BJ (cell line): Measurements from ENCODE around the gene IPO11. TPM values are rescaled to one million over a fixed set of nuclear protein-coding genes. Genes with fewer than 3 reads are reported as not detected.

ENCODE experiments used
- CTCF ChIA-PET: fragments of 350-600 bp; formaldehyde crosslinking; extraction: SDS; loops from one replicate; lab custom pipeline; 2021; ENCODE audit warnings: antibody characterized with exemption, inconsistent platforms; lab: Yijun Ruan, JAX
- POLR2A ChIA-PET: fragments of 300-600 bp; sonication (Branson Sonifier 250); formaldehyde crosslinking; extraction: SDS; loops from one replicate; lab custom pipeline; 2021; ENCODE audit warnings: antibody characterized with exemption; lab: Charles Lee
- DNase-seq: peaks from one replicate; pipeline ENCODE4 v3.0.0-alpha.2; 2011; ENCODE audit warnings: low read depth
- H3K27me3 ChIP-seq: 2 replicates; pipeline ENCODE4 v1.6.0; 2011; ENCODE audit warnings: low read length; ENCODE audit not compliant: control insufficient read depth, insufficient read depth
- H3K36me3 ChIP-seq: 2 replicates; pipeline ENCODE4 v1.5.1; 2011; ENCODE audit warnings: low read length; ENCODE audit not compliant: control insufficient read depth, insufficient read depth
- H3K4me3 ChIP-seq: 2 replicates; pipeline ENCODE4 v1.5.1; 2011; ENCODE audit warnings: low read depth, mild to moderate bottlenecking, control low read depth, low read length
- polyA plus RNA-seq: library from polyadenylated mRNA; depleted of rRNA; stranded (reverse); fragments of >200 nt; gene quantifications from 2 replicates; pipeline ENCODE4 v1.2.3, GENCODE V29; 2011
- TF ChIP-seq, protein P1 (sequence below): IDR thresholded peaks from 2 replicates; pipeline ENCODE4 v1.5.1; 2011; ENCODE audit warnings: low read depth, mild to moderate bottlenecking, control low read depth, inconsistent platforms, low read length, moderate library complexity; ENCODE audit not compliant: insufficient read depth

IPO11 gene
- polyA plus RNA-seq, 1 experiment, result 25.7 TPM

DNA sequence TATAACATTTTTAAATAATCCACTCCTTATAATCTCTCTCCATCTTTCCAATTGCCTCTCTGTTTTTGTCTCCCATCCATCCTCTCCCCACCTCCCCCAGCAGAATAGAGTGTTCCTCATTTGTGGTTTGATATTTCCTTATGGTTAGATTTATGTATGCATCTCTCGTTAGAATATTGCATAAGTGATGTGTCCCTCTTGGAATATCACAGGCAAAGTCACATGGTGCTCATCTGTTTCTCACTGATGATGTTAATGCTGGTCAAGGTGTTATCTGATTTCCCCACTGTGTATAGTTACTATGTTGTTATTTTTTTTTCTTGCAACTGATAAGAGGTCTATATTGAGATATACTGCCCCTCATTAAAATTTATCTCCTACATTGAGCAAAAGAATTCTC lies 162.9 kb downstream of the IPO11 start:
- DNase-seq, result no peak
- Histone ChIP-seq H3K27me3 (no peaks in the 10 kb centered on the region), H3K4me3 (no peak overlapping the region), H3K36me3 (no peaks in the 10 kb centered on the region; the same call in 1 of the 2 replicates)
- ChIA-PET CTCF (no interaction called here), POLR2A (no interaction called here)
- TF ChIP-seq, protein P1, sequence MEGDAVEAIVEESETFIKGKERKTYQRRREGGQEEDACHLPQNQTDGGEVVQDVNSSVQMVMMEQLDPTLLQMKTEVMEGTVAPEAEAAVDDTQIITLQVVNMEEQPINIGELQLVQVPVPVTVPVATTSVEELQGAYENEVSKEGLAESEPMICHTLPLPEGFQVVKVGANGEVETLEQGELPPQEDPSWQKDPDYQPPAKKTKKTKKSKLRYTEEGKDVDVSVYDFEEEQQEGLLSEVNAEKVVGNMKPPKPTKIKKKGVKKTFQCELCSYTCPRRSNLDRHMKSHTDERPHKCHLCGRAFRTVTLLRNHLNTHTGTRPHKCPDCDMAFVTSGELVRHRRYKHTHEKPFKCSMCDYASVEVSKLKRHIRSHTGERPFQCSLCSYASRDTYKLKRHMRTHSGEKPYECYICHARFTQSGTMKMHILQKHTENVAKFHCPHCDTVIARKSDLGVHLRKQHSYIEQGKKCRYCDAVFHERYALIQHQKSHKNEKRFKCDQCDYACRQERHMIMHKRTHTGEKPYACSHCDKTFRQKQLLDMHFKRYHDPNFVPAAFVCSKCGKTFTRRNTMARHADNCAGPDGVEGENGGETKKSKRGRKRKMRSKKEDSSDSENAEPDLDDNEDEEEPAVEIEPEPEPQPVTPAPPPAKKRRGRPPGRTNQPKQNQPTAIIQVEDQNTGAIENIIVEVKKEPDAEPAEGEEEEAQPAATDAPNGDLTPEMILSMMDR, result no peak

DNA sequence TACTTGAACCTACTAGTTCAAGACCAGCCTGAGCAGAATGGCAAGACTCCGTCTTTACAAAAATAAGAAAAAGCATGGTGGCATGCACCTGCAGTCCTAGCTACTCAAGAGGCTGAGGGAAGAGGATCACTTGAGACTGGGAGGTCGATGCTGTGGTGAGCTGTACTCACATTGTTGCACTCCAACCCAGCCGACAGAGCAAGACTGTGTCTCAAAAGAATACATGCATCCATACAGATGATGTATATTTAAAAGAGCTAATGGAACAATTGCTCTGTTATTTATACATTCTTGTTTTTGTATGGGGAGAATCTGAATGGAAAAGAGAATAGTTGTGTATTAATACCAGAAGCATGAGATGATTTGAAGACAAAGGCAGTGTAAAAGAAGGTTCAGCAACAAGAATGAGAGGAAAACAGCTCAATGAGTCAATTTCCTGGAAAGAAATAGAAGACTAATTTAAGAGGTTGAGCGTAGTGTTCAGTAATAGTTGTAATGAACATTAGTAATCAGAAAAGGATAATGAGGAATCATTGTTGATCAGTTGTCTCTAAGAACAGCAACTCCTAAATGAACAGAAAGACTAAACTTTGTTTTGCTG lies 164.1 kb downstream of the IPO11 start:
- TF ChIP-seq, protein P1, result no peak
- no peaks in the 10 kb centered on the region for H3K27me3 ChIP-seq
- no peak overlapping the region for H3K4me3 ChIP-seq
- no peak for DNase-seq
- ChIA-PET CTCF (no interaction called here), POLR2A (no interaction called here)
- H3K36me3 ChIP-seq, result no peaks in the 10 kb centered on the region; the same call in 1 of the 2 replicates

DNA sequence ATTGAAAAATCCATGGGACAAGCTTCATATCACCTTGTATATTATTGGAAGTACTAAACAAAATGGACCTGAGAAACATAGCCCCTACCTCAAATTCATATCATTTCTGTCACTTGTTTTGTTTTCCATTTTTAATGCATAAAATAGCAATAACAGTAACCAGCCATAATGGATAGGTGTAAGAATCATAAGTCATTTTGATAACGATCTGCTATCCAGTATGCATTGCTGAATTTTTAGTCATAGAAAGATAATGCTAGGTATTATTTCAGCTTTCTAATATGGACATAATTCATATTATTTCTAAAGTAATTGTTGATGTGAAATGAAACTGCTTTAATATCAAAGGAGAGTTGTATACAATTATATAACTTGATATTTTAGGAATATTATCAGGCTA lies 164.9 kb downstream of the IPO11 start:
- H3K36me3 ChIP-seq, result no peaks in the 10 kb centered on the region; the same call in 1 of the 2 replicates
- TF ChIP-seq, protein P1, result no peak
- POLR2A ChIA-PET, result interaction anchor here (0.6 kb wide), 1 partner anchor 919 kb away, joined by 4 read pairs; no protein-coding TSS in a partner anchor
- CTCF ChIA-PET, result interaction anchor here (1.1 to 1.2 kb wide), 2 partner anchors 8 to 20 kb away, joined by 3 read pairs; no protein-coding TSS in a partner anchor
- H3K27me3 ChIP-seq, result no peaks in the 10 kb centered on the region
- no peak overlapping the region for H3K4me3 ChIP-seq
- DNase-seq, result no peak

DNA sequence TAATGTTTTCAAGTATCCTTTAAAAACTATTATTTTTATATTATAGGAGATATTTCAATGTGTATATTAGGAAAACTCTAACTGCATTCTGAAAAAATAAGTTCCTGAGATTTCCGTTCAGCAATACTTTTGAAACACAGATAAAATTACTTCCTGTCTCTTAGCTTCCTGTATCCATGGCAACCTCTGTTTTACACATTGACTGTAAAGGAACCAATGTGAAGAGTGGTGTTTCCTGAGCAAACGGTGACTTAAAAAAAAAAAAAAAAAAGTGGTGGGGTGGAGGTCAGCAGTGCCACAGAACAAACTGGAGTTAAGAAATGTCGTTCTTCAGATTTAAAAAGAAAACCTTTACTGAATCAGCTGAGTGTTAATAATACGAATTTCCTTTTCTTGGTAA lies 166.0 kb downstream of the IPO11 start, which contains the start of gene LRRC70:
TSS of gene LRRC70 (plus strand) at position 280 of the 400 bp plus-strand sequence. CDS start 620 bp downstream, outside the sequence.
- Histone ChIP-seq H3K27me3 (no peaks in the 10 kb centered on the region), H3K4me3 (no peak within 1 kb of the TSS), H3K36me3 (no peaks in the 10 kb centered on the region)
- POLR2A ChIA-PET, result no interaction called here
- no peak for DNase-seq
- CTCF ChIA-PET, result interaction anchor here (1.1 kb wide), 1 partner anchor 9 kb away, joined by 3 read pairs; no protein-coding TSS in a partner anchor
- TF ChIP-seq, protein P1, result no peak

- TF ChIP-seq, protein P1, result no peak
- ChIA-PET CTCF (no interaction called here), POLR2A (no interaction called here)
- H3K36me3 ChIP-seq, result no peaks in the 10 kb centered on the region
- H3K27me3 ChIP-seq, result no peaks in the 10 kb centered on the region
- DNase-seq, result no peak
- H3K4me3 ChIP-seq, result no peak overlapping the region
These were observed 167.2 kb downstream of the IPO11 start for GRCh38 chr5:62579761-62580160.
